ENCODE results near the gene CDC42BPA. TPM values are rescaled to one million over a fixed set of nuclear protein-coding genes. Genes with fewer than 3 reads are reported as not detected.
"Not testable (repeated sequence)": the region's sequence is repeated elsewhere in the genome, so short reads cannot be mapped to it uniquely, and the experiment has no call there.

CDC42BPA gene
- total RNA-seq, 2 experiments from 2014 or later = 0.32 to 0.89 TPM

GRCh38 chr1:226957714-226958113, 360.6 kb downstream of the CDC42BPA start:
- H3K4me3 Mint-ChIP-seq = no peak overlapping the region
- peaks cover 6% of the 10 kb centered on the region for H3K36me3 Mint-ChIP-seq (ENCODE audit: low read depth)
- no peak for ATAC-seq
- H3K27me3 Mint-ChIP-seq (ENCODE audit: low read depth) = no peaks in the 10 kb centered on the region
- no peak for DNase-seq
- H3K9me3 Mint-ChIP-seq (ENCODE audit: insufficient read depth) = peaks cover 13% of the 10 kb centered on the region
- H3K27ac Mint-ChIP-seq = no peak overlapping the region
- POLR2A ChIA-PET = no interaction called here
- H3K4me1 Mint-ChIP-seq (ENCODE audit: low read depth) = no peaks in the 10 kb centered on the region
- CTCF ChIA-PET = no interaction called here

DNA sequence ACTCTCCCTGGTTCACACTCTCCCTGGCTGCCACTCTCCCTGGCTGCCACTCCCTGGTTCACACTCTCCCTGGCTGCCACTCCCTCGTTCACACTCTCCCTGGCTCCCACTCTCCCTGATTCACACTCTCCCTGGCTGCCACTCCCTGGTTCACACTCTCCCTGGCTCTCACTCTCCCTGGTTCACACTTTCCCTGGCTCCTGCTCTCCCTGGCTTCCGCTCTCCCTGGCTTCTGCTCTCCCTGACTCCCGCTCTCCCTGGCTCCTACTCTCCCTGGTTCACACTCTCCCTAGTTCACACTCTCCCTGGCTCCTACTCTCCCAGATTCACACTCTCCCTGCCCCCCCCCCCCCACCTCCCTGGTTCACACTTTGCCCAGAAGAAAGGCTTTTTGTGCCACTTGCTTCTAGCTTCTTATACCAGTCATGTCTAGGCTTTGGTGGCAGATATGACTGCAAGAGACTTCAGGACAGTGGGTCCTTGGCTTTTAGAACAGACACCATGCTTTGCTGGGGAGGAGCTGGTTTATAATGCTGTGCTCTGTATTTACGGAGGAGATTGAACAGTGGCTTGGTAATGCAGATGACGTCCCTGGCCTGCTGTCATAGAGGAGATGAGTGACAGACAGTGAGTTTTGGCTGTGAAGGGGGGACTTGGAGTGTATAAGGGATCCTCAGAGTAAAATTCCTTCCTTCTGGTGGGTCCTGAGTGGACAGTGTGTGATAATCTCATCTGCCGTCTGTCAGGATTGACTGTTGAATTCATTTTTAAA, 361.2 kb downstream of the CDC42BPA start:
- Mint-ChIP-seq H3K27me3 (ENCODE audit: low read depth) (no peaks in the 10 kb centered on the region), H3K9me3 (ENCODE audit: insufficient read depth) (peaks cover 13% of the 10 kb centered on the region), H3K4me3 (no peak overlapping the region), H3K36me3 (ENCODE audit: low read depth) (peaks cover 6% of the 10 kb centered on the region), H3K27ac (no peak overlapping the region), H3K4me1 (ENCODE audit: low read depth) (no peaks in the 10 kb centered on the region)
- ChIA-PET CTCF (no interaction called here), POLR2A (no interaction called here)
- ATAC-seq (no peak), DNase-seq (no peak)

GRCh38 chr1:226955857-226956256, 362.4 kb downstream of the CDC42BPA start:
- H3K4me3 Mint-ChIP-seq; POLR2A ChIA-PET; CTCF ChIA-PET; H3K4me1 Mint-ChIP-seq (ENCODE audit: low read depth); DNase-seq; H3K27me3 Mint-ChIP-seq (ENCODE audit: low read depth); H3K36me3 Mint-ChIP-seq (ENCODE audit: low read depth); ATAC-seq; H3K27ac Mint-ChIP-seq: not testable (repeated sequence)
- peaks cover 13% of the 10 kb centered on the region for H3K9me3 Mint-ChIP-seq (ENCODE audit: insufficient read depth)

- Mint-ChIP-seq H3K4me3 (no peak overlapping the region), H3K36me3 (ENCODE audit: low read depth) (peaks cover 6% of the 10 kb centered on the region), H3K27ac (no peak overlapping the region), H3K9me3 (ENCODE audit: insufficient read depth) (peaks cover 12% of the 10 kb centered on the region), H3K27me3 (ENCODE audit: low read depth) (no peaks in the 10 kb centered on the region), H3K4me1 (ENCODE audit: low read depth) (no peaks in the 10 kb centered on the region)
- DNase-seq (no peak), ATAC-seq (no peak)
- ChIA-PET CTCF (no interaction called here), POLR2A (no interaction called here)
These were observed 363.5 kb downstream of the CDC42BPA start for GRCh38 chr1:226954777-226955176.

DNA sequence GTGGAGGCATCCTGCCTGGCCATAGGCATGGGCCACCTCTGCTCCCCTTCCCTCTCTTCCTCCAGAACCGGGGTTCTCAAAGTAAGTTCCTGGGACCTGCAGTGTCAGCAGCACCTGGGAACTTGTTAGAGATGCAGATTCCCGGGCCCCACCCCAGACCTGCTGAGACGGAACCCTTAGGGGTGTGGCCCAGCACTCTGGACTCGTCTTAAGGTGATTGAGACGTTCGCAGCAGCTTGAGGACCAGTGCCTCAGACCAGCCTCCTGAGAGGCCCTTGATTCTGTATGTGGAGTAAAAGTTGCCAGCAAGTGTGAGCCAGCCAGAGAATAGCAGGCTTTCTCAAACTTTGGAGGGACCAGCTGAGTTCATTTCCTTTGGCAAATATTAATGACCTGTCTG, 364.0 kb downstream of the CDC42BPA start:
- ChIA-PET POLR2A (no interaction called here), CTCF (no interaction called here)
- no peak overlapping the region for H3K27ac Mint-ChIP-seq
- DNase-seq = no peak
- H3K36me3 Mint-ChIP-seq (ENCODE audit: low read depth) = peaks cover 6% of the 10 kb centered on the region
- H3K9me3 Mint-ChIP-seq (ENCODE audit: insufficient read depth) = peaks cover 8% of the 10 kb centered on the region
- no peak for ATAC-seq
- H3K4me1 Mint-ChIP-seq (ENCODE audit: low read depth) = no peaks in the 10 kb centered on the region
- no peak overlapping the region for H3K4me3 Mint-ChIP-seq
- no peaks in the 10 kb centered on the region for H3K27me3 Mint-ChIP-seq (ENCODE audit: low read depth)

DNA sequence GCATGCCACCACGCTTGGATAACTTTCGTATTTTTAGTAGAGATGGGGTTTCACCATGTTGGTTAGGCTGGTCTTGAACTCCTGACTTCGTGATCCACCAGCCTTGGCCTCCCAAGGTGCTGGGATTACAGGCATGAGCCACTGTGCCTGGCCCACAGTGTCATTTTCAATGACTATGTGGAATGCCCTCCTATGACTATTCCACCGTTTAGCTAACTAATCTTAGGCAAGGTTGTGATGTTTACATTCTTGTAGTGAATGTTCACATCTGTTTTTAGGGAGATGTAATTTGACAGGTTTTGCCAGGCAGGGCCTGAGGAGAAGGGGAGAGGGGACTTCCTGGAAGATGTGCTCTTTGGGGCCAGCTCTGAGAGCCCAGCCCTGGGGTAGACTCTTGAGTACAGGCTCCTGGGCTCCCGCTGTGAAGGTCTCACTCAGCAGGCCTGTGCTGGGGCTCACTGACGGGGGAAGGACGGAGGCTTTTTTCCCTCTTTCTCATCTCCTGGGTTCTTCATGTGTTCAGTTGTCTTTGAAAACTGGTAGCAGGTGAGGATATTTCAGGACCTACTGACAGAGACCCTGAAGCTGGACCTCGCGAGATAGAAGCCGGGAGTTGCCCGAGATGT, 365.0 kb downstream of the CDC42BPA start:
- DNase-seq = no peak
- no peak overlapping the region for H3K27ac Mint-ChIP-seq
- peaks cover 6% of the 10 kb centered on the region for H3K36me3 Mint-ChIP-seq (ENCODE audit: low read depth)
- CTCF ChIA-PET = no interaction called here
- H3K4me3 Mint-ChIP-seq = no peak overlapping the region
- no peaks in the 10 kb centered on the region for H3K27me3 Mint-ChIP-seq (ENCODE audit: low read depth)
- POLR2A ChIA-PET = no interaction called here
- H3K9me3 Mint-ChIP-seq (ENCODE audit: insufficient read depth) = peaks cover 8% of the 10 kb centered on the region
- ATAC-seq = no peak
- H3K4me1 Mint-ChIP-seq (ENCODE audit: low read depth) = no peaks in the 10 kb centered on the region

- Mint-ChIP-seq H3K36me3 (ENCODE audit: low read depth) (peaks cover 5% of the 10 kb centered on the region), H3K4me3 (no peak overlapping the region), H3K4me1 (ENCODE audit: low read depth) (no peaks in the 10 kb centered on the region), H3K9me3 (ENCODE audit: insufficient read depth) (no peaks in the 10 kb centered on the region), H3K27me3 (ENCODE audit: low read depth) (no peaks in the 10 kb centered on the region), H3K27ac (no peak overlapping the region)
- CTCF ChIA-PET = no interaction called here
- ATAC-seq (no peak), DNase-seq (no peak)
- POLR2A ChIA-PET = no interaction called here
These were observed 366.2 kb downstream of the CDC42BPA start for GRCh38 chr1:226952118-226952441.

GRCh38 chr1:226951286-226952117, 366.8 kb downstream of the CDC42BPA start:
- POLR2A ChIA-PET = no interaction called here
- no peak overlapping the region for H3K27ac Mint-ChIP-seq
- CTCF ChIA-PET = no interaction called here

DNA sequence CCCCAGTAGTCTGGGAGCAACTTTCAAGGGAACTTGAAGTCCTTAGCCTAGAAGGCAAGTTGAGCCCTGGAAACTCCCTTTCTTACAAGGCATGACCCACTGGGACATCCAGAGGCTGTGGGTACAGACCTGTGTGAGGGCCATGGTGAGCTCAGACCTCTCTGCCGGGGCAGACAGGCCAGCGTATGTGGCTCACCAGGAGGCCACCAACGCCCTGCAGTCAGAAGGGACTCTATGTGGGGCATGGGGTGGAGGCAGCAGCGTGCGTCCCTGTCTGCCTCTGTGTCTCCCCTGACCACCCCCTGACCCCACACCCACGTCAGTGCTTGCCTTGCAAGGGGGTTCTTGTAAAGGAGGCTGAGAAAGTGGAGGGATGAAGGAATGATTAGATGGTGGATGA, 367.4 kb downstream of the CDC42BPA start:
- CTCF ChIA-PET = no interaction called here
- DNase-seq (no peak), ATAC-seq (no peak)
- Mint-ChIP-seq H3K4me1 (ENCODE audit: low read depth) (no peaks in the 10 kb centered on the region), H3K9me3 (ENCODE audit: insufficient read depth) (no peaks in the 10 kb centered on the region), H3K36me3 (ENCODE audit: low read depth) (peaks cover 5% of the 10 kb centered on the region), H3K27ac (no peak overlapping the region), H3K4me3 (no peak overlapping the region), H3K27me3 (ENCODE audit: low read depth) (no peaks in the 10 kb centered on the region)
- POLR2A ChIA-PET = no interaction called here

More at GRCh38 chr1:226951286-226952117, 366.8 kb downstream of the CDC42BPA start:
- H3K4me3 Mint-ChIP-seq = no peak overlapping the region
- ATAC-seq (no peak), DNase-seq (no peak)
- H3K36me3 Mint-ChIP-seq (ENCODE audit: low read depth) = peaks cover 5% of the 10 kb centered on the region
- no peaks in the 10 kb centered on the region for H3K9me3 Mint-ChIP-seq (ENCODE audit: insufficient read depth)
- H3K27me3 Mint-ChIP-seq (ENCODE audit: low read depth) = no peaks in the 10 kb centered on the region
- H3K4me1 Mint-ChIP-seq (ENCODE audit: low read depth) = no peaks in the 10 kb centered on the region

DNA sequence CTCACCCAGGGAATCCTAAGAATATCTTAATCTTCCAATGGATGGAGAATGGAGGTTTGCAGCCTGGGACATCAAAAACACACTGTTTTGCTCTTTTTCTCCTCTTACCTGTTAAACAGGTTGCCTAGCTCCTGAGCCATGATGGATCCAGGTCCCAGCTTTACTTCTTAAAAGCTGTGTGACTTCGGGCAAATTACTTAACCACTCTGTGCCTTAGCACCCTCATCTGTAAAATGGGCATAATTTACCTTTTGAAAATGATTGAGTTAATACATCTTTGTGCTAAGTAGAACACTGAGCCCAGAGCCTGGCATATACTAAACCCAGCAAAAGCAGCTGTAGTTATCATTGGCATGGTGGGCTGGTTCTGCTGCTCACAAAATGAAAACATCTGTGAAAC, 368.0 kb downstream of the CDC42BPA start:
- no peak overlapping the region for H3K27ac Mint-ChIP-seq
- H3K27me3 Mint-ChIP-seq (ENCODE audit: low read depth) = no peaks in the 10 kb centered on the region
- H3K9me3 Mint-ChIP-seq (ENCODE audit: insufficient read depth) = no peaks in the 10 kb centered on the region
- ATAC-seq (no peak), DNase-seq (no peak)
- POLR2A ChIA-PET = no interaction called here
- peaks cover 5% of the 10 kb centered on the region for H3K36me3 Mint-ChIP-seq (ENCODE audit: low read depth)
- no peaks in the 10 kb centered on the region for H3K4me1 Mint-ChIP-seq (ENCODE audit: low read depth)
- H3K4me3 Mint-ChIP-seq = no peak overlapping the region
- CTCF ChIA-PET = no interaction called here

- no peak overlapping the region for H3K27ac Mint-ChIP-seq
- ATAC-seq (no peak), DNase-seq (no peak)
- no peaks in the 10 kb centered on the region for H3K9me3 Mint-ChIP-seq (ENCODE audit: insufficient read depth)
- H3K36me3 Mint-ChIP-seq (ENCODE audit: low read depth) = no peaks in the 10 kb centered on the region
- CTCF ChIA-PET = no interaction called here
- H3K27me3 Mint-ChIP-seq (ENCODE audit: low read depth) = no peaks in the 10 kb centered on the region
- H3K4me1 Mint-ChIP-seq (ENCODE audit: low read depth) = no peaks in the 10 kb centered on the region
- no peak overlapping the region for H3K4me3 Mint-ChIP-seq
- POLR2A ChIA-PET = no interaction called here
These were observed 368.9 kb downstream of the CDC42BPA start for GRCh38 chr1:226949401-226949800.

- Mint-ChIP-seq H3K27me3 (ENCODE audit: low read depth) (no peaks in the 10 kb centered on the region), H3K36me3 (ENCODE audit: low read depth) (no peaks in the 10 kb centered on the region), H3K27ac (no peak overlapping the region), H3K4me1 (ENCODE audit: low read depth) (no peaks in the 10 kb centered on the region), H3K4me3 (no peak overlapping the region), H3K9me3 (ENCODE audit: insufficient read depth) (no peaks in the 10 kb centered on the region)
- CTCF ChIA-PET = no interaction called here
- POLR2A ChIA-PET = interaction anchor here (0.9 kb wide), 1 partner anchor 10 kb away, joined by 4 read pairs; no protein-coding TSS in a partner anchor
- no peak for DNase-seq
- no peak for ATAC-seq
These were observed 369.3 kb downstream of the CDC42BPA start for GRCh38 chr1:226948996-226949395.

All from activated CD8-positive, alpha-beta T cell treated with anti-CD3 and anti-CD28 coated beads, Interleukin-2, amount 10 ng/mL, durations not matched to agents 7 days and 5 days (primary cell).